Posterior cingulate gyrus (tissue), 11 donors: ENCODE data around the gene SUCLG2.
"Not testable (repeated sequence)": the region's sequence is repeated elsewhere in the genome, so short reads cannot be mapped to it uniquely, and the experiment has no call there.

Experiments
- DNase-seq, 10 donors: peaks; one replicate each; pipeline versions ENCODE4 v3.0.0 to v3.0.0-alpha.2; 2020 to 2021; ENCODE audit warnings: mixed read lengths in 3 of 10
- intact Hi-C: fragments of 100-400 bp; cut with DNase I; formaldehyde crosslinking; loops from one replicate; pipeline ENCODE4 v1.15.1; 2023

Gene SUCLG2

DNA sequence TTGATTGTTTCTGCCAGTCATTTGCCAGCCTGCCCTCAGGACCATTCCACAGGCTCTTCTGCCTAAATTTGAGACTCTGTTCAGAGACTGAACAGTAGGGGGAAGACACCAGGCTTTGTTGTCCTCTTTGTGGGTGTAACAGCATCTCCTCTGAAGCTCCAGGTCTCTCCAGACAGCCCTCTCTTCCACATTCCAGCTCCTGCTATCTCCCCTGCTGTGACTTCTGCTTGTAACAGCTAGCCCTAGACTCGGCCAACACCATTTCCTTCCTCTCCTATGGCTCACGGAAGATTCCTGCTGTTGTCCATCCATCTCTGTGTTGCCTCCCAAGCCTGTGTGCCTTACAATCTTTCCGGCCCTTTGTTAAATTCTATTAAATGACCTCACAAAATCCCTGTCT is 40.2 kb downstream of the SUCLG2 start:
- intact Hi-C loops, result no loop called here
- DNase-seq, result no peak

DNA sequence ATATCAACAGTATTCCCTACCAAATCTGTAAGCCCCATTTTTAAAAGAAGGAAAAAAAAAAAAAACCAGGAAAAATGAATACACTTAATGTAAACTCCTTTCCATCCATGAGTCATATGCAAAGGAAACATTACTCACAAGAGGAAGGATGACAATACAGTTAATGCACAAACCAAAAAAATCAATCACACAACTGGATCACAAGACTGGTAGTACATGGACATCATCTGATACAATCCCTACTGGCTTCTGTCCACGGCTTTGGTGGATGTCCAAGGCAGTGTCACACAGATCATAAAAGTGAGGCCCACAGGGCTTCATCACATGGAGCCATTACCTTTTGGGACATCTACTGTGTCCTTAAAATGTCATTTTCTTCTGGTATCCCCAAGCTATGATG is 44.0 kb downstream of the SUCLG2 start:
- intact Hi-C loops, result no loop called here
- DNase-seq, result no peak

DNA sequence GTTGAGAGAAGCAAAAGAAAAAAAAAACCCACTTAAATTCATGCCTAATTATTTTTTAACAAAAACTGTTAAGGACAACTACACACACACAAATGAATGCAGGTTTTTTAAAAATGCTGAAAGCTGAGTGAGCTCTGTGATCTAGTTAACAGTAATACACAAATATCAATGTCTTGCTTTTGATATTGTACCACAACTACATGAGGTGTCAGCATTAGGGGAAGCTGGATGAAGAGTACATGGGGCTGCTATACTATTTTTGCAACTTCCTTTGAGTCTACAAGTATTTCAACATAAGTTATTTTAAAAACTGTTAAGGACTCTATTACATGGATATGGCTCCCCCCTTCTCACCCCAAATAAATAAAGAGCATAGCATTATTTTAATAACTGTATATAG is 44.7 kb downstream of the SUCLG2 start:
- DNase-seq, result no peak
- intact Hi-C loops, result no loop called here

DNA sequence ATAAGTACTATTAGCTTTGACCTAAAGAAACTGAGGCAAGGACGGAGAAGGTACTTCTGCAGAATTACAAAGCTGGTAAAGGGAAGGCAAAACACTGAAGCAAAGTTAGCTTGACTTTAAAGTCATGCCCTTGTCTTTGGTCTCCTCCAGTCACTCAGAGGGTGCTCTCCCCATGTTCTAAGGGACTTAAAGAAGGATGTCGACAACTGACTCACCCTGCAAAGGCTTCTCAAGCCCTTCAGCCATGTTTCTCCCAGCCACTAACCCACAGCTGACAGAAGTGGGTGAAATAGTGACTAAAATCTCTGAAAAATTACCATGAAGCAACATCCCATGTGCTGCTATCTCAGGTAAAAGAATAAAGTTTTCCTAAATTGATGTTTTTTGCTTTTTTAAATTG is 46.4 kb downstream of the SUCLG2 start:
- intact Hi-C loops, result no loop called here
- DNase-seq, result no peak

DNA sequence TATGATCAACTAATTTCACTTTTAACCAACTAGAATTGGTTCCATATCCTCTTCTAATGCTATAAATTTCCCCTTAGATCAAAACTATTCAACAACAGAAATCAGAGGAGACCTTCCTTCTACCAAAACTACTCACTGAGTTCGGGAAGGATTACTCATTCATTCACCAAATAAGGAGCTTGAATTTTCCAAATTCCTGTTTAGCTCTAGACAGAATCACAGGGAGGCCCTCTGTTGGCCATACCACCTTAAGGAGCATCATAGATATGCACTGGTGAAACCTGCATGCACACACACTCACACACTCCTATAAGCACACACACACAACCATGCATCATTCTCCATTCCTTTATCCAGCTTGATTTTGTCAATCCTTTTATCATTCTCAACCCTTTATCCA is 49.0 kb downstream of the SUCLG2 start:
- intact Hi-C loops, result no loop called here

DNA sequence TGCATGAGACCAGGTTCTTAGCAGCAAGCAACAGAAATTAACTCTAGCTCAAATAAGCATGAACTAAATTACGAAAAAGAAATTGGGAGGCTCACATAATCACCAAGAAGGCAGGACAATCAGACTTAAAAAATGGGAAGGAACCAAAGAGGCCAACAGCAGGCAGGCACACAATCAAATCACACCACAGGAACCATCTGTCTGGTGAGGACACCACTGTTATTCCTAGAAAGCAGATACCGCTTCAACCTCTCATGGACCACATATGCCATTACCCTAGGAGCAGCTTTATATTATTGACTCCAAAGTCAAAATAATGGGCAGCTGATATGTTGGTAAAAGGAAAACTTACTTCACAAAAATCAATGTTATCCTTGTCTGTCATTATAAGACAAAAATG is 51.6 kb downstream of the SUCLG2 start:
- DNase-seq, result no peak
- intact Hi-C loops, result no loop called here

More for the DNA sequence above, 49.0 kb downstream of the SUCLG2 start:
- DNase-seq, result no peak

DNA sequence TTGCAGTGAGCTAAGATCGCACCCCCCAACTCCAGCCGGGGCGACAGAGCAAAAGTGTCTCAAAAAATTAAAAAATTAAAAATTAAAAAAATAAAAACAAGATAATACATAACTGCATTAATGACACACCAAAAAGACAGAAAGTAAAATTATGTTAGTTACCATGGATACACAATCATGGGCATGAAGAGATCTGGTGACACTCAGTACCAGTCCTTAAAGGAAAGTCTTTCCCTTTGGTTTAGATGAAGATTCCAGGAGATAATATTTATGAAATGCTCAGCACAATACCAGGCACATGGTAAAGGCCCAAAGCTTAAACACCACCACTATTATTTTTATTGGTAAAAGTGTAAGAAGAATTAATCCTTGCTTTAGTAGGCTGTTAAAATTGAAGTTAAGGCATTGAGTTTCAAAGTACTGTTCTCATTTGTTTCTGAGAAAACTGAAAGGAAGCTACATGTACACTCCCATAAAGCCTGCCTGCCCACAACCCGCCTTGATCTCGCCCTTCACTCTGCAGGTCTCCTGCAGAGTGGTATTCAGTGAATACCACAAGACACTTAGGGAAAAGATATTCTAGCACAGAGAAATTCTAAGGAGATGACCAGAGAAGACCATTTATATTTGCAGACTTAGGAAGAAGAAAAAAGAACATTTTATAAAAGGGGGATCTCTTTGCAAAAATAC is 52.3 kb downstream of the SUCLG2 start:
- intact Hi-C loops, result no loop called here
- DNase-seq, result no peak

DNA sequence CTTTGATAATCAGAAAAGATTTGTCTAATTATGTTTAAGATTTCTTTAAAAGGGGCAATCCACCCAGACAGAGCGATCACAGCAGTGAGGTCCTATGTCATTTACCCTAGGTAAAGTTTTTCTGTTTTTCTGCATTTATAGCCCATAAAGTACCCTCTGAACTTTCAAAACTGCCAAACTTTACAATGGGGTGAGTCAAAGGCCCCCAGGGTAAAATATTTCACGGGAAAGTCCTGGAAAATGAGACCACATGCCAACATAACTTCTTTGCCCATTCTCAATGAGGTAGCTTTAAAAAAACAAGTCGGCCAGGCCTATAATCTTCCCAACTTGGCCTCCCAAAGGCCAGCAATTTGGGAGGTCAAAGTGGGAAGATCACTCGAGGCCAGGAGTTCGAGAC is 53.0 kb downstream of the SUCLG2 start:
- intact Hi-C loops, result no loop called here
- DNase-seq, result no peak

DNA sequence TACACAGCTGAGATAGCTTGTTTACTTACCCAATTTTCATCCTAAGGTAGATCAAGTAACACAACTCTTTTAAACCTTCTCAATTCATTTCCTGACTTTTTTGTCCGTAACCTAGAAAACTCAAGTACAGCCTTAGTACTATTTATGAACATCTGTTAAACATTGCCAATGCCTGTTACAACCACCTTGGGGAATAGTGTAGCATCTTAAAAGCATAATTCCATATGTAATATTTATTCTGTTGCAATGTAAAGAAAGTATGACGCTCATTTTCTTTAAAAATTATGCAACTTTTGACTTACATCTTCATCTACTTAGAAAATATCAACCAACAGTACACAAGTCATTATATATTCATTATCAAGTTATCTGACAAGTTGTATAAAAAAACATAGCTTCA is 54.6 kb downstream of the SUCLG2 start:
- DNase-seq, result no peak
- intact Hi-C loops, result no loop called here

DNA sequence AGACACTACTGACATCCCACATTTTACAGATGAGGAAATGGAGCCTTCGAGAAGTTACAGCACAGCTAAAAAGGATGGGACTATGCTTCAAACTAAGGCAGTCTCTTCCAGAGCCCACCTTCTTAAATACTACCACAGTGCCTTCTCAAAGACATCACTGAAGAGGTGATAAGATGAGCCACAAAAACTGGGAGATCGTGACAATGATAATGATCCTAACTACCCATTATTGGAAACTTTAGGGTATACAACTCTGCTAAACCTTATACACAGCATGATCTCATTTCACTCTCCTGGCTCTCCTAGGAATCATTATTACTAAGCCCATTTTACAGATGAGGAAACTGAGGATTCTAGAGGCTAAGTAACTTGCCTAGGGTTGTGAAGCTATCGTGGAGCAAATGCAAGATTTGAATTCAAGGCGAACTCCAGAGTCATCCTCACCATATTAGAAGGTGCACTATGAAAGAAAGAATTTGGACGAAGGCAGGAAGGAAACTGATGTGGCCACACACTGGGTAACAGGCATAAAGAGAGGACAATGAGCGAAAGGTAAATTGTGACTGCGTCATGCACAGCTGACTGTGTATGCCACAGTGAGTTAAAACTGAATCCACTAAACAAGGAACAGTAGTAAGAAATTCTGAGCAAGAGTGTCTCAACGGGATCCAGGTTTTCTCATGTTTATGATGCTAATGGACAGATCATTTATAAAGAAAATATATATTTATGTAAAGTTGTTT is 55.4 kb downstream of the SUCLG2 start:
- intact Hi-C loops, result no loop called here

DNA sequence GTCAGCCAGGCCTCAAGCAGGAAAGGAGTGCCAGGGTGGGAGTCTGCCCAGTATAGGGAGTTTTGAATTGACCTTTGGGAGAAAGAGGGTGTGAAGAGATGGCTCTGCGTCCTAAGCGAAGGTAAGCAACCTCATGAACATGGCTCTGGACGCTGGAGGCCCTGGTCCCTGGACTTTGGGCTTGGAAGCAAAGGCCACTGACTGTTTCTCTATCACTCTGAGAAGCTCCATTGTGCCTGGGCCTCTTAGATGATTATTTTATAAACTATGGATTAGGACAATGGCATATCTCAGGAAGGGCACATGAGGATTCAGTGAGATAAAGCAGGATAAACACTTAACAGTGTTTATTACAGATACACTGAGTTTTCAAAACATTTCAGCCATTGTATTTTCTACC is 59.0 kb downstream of the SUCLG2 start:
- intact Hi-C loops, result no loop called here
- DNase-seq, result no peak

More for the DNA sequence above, 55.4 kb downstream of the SUCLG2 start:
- DNase-seq, result no peak

DNA sequence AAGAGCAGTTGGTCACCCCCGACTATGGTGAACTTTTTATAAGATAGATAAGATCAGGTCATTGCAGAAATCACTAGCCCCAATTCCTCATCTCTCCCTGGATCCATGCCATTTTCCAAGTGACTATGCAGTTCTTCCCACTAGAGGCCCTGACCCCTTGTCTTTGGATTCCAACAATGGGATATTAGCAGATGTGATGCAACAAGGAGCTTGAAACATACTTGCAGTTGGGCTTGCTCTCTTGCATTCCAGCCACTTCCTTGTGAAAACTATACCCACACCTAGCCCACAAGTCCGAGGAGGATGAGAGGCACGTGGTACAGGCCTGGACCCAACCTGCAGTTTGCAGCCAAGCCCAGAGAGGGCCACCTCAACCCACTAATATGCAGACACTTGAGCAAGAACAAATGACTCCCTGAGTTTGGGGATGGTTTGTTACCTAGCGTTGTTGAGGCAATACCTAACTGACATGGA is 60.6 kb downstream of the SUCLG2 start:
- intact Hi-C loops, result no loop called here
- no peak for DNase-seq

DNA sequence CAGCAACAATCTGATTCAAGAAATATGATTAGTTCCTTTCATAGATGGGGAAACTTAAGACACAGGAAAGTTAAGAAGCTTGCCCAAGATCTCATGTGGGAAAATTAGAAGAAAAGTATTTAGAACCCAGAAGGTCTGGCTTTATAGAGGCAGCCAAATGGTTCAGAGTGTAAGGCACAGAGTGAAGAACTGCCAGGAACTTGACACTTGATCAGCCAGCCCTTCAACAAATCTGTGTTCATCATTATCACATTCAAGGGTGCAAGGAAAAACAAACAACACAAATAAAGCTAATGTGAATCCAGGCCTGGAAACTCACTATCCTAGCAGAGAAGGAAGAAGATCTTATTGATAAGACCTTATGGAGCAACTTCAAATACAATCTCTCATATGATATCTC is 62.4 kb downstream of the SUCLG2 start:
- no peak for DNase-seq
- intact Hi-C loops, result no loop called here

DNA sequence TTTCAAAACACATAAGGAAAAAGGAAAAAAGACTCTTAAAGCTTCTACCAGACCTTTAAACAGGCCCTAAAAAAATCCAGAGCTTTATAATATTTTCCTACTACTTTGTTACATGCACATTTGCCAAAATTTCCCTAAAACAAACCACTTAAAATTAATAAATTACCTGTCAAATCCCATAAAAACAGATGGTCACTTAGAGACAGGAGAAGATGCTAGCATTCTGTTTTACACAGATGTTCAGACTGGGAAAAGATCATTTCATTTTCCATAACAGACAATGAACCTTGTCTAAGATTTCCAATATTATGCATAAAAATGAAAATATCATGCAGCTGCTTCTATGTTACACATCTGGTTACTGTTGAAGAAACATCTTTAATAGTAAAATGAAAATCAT is 66.6 kb downstream of the SUCLG2 start:
- DNase-seq, result no peak
- intact Hi-C loops, result no loop called here

DNA sequence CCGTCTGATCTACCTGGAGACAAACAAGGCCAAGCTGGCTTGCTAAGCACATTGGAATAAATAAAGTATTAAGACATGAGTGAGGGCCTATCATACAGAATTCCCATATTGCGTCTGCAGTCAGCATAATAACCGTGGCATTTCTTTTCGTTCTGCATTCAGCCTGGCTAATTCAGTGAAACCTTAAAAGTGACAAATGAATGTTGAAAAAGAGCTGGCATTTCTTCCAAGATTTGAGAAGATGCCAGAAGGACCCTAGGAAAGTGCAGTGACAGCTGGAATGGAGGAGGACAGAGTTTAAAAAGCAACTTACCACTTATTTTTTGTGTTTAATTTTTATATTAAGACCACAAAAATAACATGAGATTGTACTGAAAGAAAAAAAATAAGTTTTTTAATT is 67.1 kb downstream of the SUCLG2 start:
- intact Hi-C loops, result no loop called here
- DNase-seq, result no peak

DNA sequence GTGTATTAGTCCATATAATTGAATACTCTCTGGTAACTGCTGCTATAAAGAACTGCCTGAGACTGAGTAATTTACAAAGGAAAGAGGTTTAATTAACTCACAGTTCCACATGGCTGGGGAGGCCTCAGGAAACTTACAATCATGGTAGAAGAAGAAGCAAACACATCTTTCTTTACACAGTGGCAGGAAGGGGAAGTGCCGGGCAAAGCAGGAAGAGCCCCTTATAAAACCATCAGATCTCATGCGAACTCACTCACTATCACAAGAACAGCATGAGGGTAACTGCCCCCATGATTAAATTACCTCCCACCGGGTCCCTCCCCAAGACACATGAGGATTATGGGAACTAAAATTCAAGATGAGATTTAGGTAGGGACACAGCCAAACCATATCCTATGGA is 69.8 kb downstream of the SUCLG2 start:
- DNase-seq, result not testable (repeated sequence)

DNA sequence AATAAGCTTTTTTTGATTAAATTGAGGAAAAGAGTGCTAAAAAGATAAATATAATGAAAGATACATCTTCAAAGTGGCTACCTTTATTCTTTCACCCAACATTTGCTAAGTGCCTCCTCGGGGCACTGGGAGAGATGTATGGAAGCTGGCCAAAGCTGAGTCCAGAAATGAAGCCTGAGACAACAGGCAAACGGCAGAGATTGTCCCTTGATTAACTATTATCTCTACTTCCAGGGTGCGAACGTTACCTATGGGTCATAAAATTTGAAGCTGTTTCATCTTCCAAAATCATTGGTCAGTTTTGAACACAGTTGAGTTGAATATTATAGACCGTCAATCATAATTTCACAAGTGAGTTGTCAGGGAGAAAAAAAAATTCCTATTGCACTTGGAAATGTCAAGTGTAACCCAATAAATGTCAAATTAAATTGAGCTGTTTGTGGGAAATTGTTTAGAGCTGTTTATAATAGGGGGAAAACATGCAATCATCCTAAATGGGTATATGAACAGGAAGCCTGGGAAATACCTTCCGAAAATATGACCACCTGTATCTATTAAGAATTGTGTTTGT is 73.9 kb downstream of the SUCLG2 start:
- no peak for DNase-seq
- intact Hi-C loops, result no loop called here

More for the DNA sequence above, 69.8 kb downstream of the SUCLG2 start:
- intact Hi-C loops, result not testable (repeated sequence)

DNA sequence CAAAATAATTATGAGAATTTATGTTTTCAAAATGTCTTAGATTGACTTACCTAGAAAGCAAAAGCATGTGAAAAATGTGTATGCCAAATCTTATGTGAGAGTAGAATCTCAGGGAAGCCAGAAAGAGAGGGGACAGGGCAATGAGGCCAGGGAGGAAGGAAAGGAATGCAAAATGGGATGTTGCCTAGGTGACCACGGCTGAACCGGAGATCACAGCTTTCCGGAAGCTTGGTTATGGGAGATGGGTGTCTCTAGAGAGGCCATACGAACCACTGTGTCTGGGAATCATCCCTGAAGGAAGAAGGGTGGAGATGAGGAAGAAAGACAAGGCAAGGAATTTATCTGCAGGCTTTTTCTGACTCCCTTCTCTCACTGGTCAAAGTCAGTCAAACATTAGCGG is 76.0 kb downstream of the SUCLG2 start:
- no peak for DNase-seq
- intact Hi-C loops, result no loop called here

DNA sequence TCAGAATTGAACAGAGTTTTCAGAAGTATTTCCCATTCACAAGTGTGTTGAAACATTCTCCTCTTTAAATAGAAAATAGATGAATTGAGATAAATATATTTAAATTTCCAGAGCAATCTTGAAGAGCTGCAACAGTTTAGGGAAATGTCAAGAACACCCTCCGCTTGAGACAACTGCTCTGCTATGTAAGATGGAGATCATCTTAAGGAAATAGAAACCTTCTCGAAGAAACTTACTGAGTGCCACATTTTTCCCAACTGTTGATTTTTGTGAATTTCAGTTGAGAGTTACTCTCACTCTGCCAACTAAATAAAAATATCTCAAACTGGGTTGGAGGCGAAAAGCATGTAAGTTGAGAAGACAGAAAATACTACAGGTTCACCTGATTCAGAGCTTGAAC is 78.0 kb downstream of the SUCLG2 start:
- no peak for DNase-seq
- intact Hi-C loops, result no loop called here

DNA sequence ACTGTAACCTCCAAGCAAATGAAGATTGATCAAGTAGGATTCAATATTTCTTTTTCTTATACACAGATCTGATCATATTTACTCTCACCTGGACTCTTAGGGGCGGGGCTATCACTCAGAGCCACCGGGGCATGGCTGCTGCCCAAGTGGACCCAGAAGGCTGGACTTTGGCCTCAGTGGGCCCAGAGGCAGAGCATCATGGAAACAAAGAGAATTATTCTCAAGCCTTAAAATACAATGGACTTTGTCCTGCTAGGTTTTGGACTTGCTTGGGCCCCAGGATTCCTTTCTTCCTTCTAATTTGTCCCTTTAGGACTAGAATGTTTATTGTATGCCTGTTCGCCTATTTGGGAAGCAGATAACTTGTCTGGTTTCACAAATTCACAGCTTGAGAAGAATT is 85.1 kb downstream of the SUCLG2 start:
- DNase-seq, result no peak
- intact Hi-C loops, result no loop called here

DNA sequence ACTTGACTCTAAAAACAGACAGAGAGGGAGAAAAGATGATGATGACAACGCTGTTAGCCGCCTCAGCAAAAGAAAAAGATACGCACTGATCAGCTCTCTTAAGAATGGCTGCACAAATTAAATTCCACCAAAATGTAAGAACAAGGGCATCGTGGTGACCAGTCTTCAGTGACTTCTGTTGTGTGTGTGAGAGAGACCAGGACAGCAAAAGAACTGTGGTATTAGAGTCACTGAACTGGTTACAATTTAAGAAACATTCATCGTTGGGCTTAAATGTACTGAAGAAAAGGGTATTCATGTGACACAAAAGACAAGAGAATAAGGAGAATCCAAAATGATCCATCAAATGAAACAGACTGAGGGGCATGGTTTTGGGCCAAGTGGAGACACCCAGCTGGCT is 86.5 kb downstream of the SUCLG2 start:
- intact Hi-C loops, result no loop called here
- DNase-seq, result no peak

DNA sequence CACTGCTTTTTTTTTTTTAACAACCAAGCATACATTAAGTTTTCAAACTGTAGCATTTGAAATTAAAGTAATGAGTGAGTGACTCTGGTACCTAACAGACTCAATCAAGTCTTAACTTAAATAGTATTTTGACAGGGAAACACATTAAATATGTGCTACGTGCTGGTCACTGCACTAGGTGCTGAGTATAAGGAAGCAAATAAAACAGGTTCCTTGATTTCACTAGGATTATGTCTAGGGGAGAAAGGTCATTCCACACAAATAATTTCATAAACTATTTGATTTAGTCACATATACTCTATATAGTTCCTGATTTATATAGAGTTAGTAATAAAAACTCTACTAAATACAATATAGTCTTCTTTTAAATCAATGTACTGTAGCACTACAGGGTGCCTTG is 89.4 kb downstream of the SUCLG2 start:
- DNase-seq, result no peak
- intact Hi-C loops, result no loop called here
